HG02763 (cell line): ENCODE results near the gene MCTP1.

Experiments
- ATAC-seq: cut with Tn5 transposase; IDR thresholded peaks from one replicate; pipeline ENCODE4 v1.9.1; 2021; ENCODE audit warnings: mild to moderate bottlenecking, moderate library complexity; ENCODE audit not compliant: unreplicated experiment

MCTP1 gene

GRCh38 chr5:95080030-95080429 is 204.9 kb downstream of the MCTP1 start:
- ATAC-seq: no peak

DNA sequence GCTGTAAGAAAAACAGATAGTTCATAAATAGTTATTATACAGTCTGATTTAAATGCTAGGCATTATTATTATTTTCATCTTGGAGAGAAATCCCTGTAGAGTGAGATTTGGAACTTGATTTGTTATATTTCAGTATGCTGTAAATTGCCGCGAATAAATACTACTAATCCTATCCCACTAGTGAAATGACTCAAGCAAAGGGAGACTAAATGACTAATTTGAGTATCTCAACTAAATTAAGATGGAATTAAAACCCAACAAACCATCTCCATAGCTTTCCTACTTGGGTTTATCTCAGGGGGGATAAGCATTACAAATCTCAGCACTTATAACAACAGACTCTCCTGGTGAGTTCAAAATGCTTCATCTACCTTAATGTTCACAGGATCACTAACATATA is 206.0 kb downstream of the MCTP1 start:
- no peak for ATAC-seq

DNA sequence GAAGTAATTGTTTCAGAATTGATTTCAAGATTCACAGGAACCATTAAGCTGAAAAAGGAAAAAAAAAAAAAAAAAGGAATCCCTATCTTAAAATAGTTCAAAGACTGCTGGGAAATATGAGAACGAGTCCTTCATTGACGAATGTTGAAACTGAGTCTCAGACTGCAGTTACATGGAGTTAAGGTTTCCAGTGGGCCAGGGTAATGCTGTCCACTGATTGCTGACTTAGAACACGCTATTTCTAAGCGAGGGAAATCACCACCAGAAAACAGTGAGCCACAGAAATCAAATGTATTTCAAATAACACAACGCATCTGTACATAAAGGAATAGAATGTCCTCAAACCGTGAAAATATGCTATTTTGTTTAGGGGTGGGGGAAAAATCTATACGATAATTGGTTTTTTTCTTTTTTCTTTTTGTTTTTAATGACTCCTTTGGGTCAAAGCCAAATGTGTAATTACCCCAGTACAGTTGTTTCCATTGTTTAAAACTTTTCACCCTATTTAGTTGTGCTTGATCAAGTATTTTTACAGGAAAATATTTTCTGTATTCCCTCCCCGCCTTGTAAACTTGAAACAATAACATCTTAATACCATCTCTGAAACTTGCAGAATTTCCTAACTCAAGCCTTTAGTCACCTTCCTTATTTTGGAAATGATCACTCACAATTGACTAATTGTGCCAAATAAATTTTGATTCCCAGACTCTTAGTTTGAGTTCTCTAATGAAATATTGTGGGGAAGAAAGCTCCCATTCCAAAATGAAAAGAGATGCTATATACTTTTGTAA is 208.3 kb downstream of the MCTP1 start:
- ATAC-seq: no peak

GRCh38 chr5:95075111-95075510 is 209.8 kb downstream of the MCTP1 start:
- no peak for ATAC-seq

- ATAC-seq: no peak
Measured at GRCh38 chr5:95072281-95072680, 212.6 kb downstream of the MCTP1 start.

GRCh38 chr5:95070866-95071265 is 214.0 kb downstream of the MCTP1 start:
- no peak for ATAC-seq

GRCh38 chr5:95070453-95070852 is 214.4 kb downstream of the MCTP1 start:
- no peak for ATAC-seq

- ATAC-seq: no peak
Measured at GRCh38 chr5:95069948-95070347, 214.9 kb downstream of the MCTP1 start.

GRCh38 chr5:95069021-95069420 is 215.9 kb downstream of the MCTP1 start:
- ATAC-seq: no peak

GRCh38 chr5:95068289-95068910 is 216.5 kb downstream of the MCTP1 start:
- ATAC-seq: no peak

GRCh38 chr5:95066048-95066447 is 218.8 kb downstream of the MCTP1 start:
- no peak for ATAC-seq

- ATAC-seq: no peak
Measured at GRCh38 chr5:95063492-95063891, 221.4 kb downstream of the MCTP1 start.

DNA sequence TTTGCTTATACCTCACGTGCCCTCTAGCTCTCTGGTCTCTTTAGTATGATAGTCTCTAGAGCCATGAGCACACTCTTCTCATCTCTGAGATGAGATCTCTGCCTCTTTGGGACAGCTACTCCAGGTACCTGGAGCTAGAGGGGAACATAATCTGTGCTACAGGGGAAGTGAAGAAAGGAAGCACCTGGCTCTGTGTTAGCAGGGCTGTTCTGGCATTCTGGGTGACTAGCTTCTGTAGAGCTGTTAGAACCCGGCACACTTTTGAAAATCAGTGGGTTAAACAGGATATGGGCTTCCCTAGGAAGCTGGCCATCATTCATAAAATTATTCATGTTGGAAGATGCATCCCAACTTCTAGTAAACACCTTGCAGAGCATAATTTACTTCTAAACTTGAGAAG is 224.8 kb downstream of the MCTP1 start:
- no peak for ATAC-seq

- ATAC-seq: no peak
Measured at GRCh38 chr5:95059636-95060035, 225.3 kb downstream of the MCTP1 start.

- no peak for ATAC-seq
Measured at GRCh38 chr5:95057615-95058014, 227.3 kb downstream of the MCTP1 start.

DNA sequence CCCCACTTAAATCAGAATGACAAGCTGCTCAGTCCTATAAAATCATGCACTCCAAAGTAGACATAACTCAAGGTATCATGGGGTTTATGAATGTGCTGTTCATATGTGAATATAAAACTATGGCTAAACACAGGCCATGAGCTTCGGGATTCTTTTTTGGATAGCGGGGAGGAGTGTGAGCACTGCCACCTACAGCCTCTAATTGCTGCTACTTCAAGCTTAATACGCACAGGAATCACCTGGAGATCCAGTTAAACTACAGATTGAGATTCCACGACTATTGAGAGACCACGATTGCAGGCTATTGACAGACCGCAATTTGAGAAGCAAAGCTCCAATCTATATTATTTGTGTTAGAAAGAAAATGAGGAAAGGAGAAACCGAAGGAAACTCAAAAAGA is 231.6 kb downstream of the MCTP1 start:
- no peak for ATAC-seq

DNA sequence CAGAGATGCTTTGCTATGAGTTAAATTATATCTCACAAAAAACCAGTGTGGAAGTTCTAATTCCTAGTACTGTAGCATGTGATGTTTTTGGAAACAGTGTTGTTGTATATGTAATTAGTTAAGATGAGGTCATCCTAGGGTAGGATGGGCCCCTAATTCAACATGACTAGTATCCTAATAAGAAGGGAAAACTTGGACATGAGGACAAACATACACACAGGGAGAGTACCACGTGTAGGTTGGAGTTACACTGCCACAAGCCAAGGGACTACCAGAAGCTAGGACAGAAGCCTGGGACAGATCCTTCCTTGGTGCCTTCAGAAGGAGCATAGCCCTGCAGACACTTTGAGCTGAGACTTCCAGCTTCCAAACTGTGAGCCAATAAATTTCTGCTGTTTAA is 234.2 kb downstream of the MCTP1 start:
- ATAC-seq: no peak

- ATAC-seq: no peak
Measured at GRCh38 chr5:95048628-95049027, 236.3 kb downstream of the MCTP1 start.

DNA sequence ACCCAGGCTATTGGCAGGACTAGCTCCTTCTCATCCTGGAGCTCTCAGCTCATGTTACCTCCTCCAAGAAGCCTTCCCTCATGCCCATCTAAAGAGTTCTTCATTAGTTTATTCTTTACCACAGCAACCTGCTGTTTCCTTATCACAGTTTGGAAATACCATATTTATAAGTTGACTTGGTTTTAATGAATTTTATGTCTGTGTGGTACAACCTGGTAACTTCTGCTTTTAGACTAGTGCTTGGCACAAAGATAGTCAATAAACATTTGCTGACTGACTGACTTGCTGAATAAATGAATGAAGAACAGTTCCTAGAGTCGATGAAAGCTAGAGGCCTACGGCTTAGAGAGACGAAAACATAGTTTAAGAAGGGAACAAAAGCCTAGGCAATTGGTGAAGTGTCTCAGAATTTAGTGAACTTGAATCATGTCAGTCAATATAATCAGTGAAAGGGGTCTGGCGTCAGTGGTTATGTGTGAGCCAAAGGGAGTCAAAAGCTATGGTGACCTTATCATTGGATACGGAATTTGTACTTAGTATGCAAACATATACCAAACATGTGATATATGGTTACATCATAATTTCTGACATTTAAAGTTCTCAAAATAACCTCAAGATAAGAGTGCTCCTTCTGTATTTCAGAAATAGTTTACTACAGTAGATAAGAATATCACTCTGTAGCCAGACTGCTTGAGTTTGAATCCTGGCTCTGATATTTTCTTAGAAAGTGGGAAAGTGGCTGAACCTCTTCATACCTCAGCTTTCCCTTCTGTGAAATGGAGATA is 239.5 kb downstream of the MCTP1 start:
- ATAC-seq: no peak

GRCh38 chr5:95044096-95044495 is 240.8 kb downstream of the MCTP1 start:
- ATAC-seq: no peak

GRCh38 chr5:95043648-95044047 is 241.2 kb downstream of the MCTP1 start:
- no peak for ATAC-seq

DNA sequence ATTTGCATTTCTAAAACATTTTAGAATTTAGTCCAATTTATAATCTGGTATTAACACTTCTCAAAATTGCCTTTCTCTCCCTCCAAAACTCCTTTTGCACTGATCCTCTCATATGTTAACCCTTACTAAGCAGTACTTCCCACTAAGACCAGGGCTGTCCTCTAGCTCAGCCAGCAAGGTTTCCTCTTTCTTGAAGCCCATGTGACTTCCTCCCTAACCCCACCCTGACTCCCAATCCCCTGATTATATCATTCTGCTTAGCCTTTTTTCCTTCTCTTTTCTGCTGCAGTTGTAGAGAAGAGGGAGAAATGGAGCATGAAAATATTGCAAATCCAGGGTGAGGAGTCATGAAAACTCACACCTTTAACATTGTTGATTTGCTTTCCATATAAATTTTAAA is 241.7 kb downstream of the MCTP1 start:
- ATAC-seq: no peak
